ENCODE data around the gene TNXB.
"Not testable (repeated sequence)": the region's sequence is repeated elsewhere in the genome, so short reads cannot be mapped to it uniquely, and the experiment has no call there.

The TNXB gene

GRCh38 chr6:32037598-32038524 is 71.3 kb downstream of the TNXB start, which contains the start of gene CYP21A2:
TSS of gene CYP21A2 (plus strand) at chr6:32038415. CDS start at chr6:32038423, 8 bp downstream.
- not testable (repeated sequence) for H3K4me3 Mint-ChIP-seq; H3K27ac Mint-ChIP-seq; H3K4me1 Mint-ChIP-seq; H3K27me3 Mint-ChIP-seq (ENCODE audit: low read depth, poor library complexity); H3K9me3 Mint-ChIP-seq; DNase-seq; H3K36me3 Mint-ChIP-seq (ENCODE audit: low read depth)

DNA sequence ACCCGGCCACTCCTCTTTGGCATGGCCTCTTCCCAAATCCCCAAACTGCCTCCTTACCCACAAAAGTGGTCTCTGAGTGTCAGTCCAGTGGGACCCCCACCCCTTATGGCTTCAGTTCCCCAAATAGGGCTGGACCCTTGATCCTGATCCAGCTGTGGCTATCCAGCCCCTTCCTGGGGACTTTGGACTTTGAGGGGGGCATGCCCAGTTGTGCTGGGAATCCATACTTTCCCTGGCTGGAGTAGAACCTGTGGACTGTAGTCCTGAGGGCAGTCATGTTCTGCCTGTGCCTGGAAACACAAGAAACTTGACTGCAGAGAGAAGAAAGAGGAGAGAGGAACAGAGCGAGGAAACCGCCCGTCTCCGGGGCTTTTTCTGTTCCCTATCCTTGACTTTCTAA is 72.0 kb downstream of the TNXB start:
- H3K36me3 Mint-ChIP-seq (ENCODE audit: low read depth); H3K4me3 Mint-ChIP-seq; H3K27me3 Mint-ChIP-seq (ENCODE audit: low read depth, poor library complexity); H3K9me3 Mint-ChIP-seq; H3K4me1 Mint-ChIP-seq; DNase-seq; H3K27ac Mint-ChIP-seq: not testable (repeated sequence)

GRCh38 chr6:32035283-32036013 is 73.7 kb downstream of the TNXB start:
- not testable (repeated sequence) for H3K27me3 Mint-ChIP-seq (ENCODE audit: low read depth, poor library complexity); H3K27ac Mint-ChIP-seq; H3K4me1 Mint-ChIP-seq; H3K4me3 Mint-ChIP-seq; H3K9me3 Mint-ChIP-seq; H3K36me3 Mint-ChIP-seq (ENCODE audit: low read depth); DNase-seq

- not testable (repeated sequence) for H3K27ac Mint-ChIP-seq; DNase-seq; H3K4me3 Mint-ChIP-seq; H3K4me1 Mint-ChIP-seq; H3K9me3 Mint-ChIP-seq; H3K27me3 Mint-ChIP-seq (ENCODE audit: low read depth, poor library complexity); H3K36me3 Mint-ChIP-seq (ENCODE audit: low read depth)
These were observed 79.6 kb downstream of the TNXB start for GRCh38 chr6:32029553-32029952.

- H3K4me3 Mint-ChIP-seq; H3K27me3 Mint-ChIP-seq (ENCODE audit: low read depth, poor library complexity); H3K27ac Mint-ChIP-seq: not testable (repeated sequence)
These were observed 80.5 kb downstream of the TNXB start for GRCh38 chr6:32028631-32029030.

DNA sequence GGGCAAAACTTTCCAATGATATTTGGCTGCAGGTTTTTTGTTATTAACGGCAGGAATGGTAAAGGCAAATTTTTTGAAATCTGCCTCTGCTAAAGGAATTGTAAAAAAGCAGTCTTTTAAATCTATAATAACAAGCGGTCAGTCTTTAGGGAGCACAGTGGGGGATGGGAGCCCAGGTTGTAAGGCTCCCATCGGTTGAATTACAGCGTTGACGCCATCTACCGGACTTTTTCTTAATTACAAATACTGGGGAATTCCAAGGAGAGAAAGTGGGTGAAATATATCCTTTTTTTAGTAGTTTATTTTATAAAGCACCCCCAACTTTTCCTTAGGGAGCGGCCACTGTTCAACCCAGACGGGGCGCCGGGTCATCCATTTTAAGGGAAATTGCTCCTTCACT is 87.0 kb downstream of the TNXB start:
- H3K4me3 Mint-ChIP-seq; H3K27ac Mint-ChIP-seq; H3K27me3 Mint-ChIP-seq (ENCODE audit: low read depth, poor library complexity); DNase-seq; H3K4me1 Mint-ChIP-seq; H3K36me3 Mint-ChIP-seq (ENCODE audit: low read depth); H3K9me3 Mint-ChIP-seq: not testable (repeated sequence)

More at GRCh38 chr6:32028631-32029030, 80.5 kb downstream of the TNXB start:
- H3K36me3 Mint-ChIP-seq (ENCODE audit: low read depth); H3K9me3 Mint-ChIP-seq; H3K4me1 Mint-ChIP-seq; DNase-seq: not testable (repeated sequence)

GRCh38 chr6:32014547-32014946 is 94.6 kb downstream of the TNXB start, which contains the start of gene C4B:
TSS of gene C4B (plus strand) at chr6:32014795. CDS start at chr6:32014846, 51 bp downstream.
- DNase-seq; H3K36me3 Mint-ChIP-seq (ENCODE audit: low read depth); H3K4me1 Mint-ChIP-seq; H3K4me3 Mint-ChIP-seq; H3K27ac Mint-ChIP-seq; H3K9me3 Mint-ChIP-seq; H3K27me3 Mint-ChIP-seq (ENCODE audit: low read depth, poor library complexity): not testable (repeated sequence)

- DNase-seq; H3K4me1 Mint-ChIP-seq; H3K27ac Mint-ChIP-seq; H3K36me3 Mint-ChIP-seq (ENCODE audit: low read depth); H3K27me3 Mint-ChIP-seq (ENCODE audit: low read depth, poor library complexity); H3K9me3 Mint-ChIP-seq; H3K4me3 Mint-ChIP-seq: not testable (repeated sequence)
These were observed 95.4 kb downstream of the TNXB start for GRCh38 chr6:32013738-32014137.

DNA sequence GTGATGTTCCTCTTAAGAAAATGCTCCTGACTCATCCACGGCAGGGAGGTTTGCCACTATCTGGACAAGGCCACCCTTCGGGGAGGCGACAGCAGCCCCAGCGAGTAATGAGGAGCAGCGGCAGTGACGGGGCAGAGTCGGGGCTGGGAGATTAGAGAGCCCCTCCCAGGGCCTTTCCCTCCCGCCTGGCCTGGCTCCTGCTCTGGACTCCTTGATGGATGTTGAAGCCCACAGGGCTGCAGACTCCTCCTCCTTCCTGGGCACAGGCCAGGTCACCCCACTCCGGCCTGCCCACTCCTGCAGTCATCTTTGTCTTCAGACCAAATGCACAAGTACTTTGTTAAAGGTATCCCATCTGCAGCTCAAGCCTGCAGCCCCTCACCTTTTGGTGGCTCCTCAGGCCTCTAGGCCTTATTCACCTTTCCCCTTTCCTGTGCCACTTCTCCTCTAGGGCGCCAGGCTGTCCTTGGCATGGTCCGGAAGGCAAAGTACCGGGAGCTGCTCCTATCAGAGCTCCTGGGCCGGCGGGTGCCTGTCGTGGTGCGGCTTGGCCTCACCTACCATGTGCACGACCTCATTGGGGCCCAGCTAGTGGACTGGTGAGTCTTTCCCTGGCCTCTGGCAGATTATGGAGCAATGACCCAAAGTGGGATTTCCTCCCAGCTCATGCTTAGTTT is 96.1 kb downstream of the TNXB start:
- not testable (repeated sequence) for H3K27me3 Mint-ChIP-seq (ENCODE audit: low read depth, poor library complexity); DNase-seq; H3K4me1 Mint-ChIP-seq; H3K9me3 Mint-ChIP-seq; H3K4me3 Mint-ChIP-seq; H3K27ac Mint-ChIP-seq; H3K36me3 Mint-ChIP-seq (ENCODE audit: low read depth)

DNA sequence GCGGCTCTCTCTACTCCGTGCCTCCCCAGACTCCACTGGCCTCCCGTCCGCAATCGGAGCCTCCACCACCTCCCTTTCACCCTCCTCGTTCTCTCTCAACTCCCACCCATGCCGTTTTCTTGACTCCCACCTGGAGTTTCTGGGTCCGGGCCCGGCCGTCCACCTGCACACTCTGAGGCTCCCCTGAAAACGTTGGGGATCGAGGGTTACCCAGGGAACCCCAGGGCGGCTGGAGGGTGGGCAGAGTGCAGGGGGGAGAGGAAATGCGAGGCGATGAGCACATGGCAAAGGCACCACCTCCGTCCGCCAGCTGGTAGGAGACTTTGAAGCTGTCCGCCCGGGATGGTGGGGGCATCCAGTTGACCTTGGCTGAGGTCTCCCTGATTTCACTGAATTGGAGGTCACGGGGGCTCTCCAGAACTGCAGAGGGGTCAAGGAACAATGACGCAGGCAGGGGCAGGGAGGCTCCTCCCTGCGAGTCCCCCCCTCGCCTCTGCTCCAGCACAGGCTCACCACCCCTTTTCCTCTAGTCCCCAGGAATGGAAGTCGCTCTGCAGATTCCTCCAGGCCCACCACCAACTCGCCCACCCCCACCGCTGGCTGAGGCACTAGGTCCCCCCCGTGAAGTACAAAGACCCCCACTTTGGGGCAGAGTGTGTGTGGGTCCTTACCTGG is 98.1 kb downstream of the TNXB start:
- H3K4me3 Mint-ChIP-seq; H3K36me3 Mint-ChIP-seq (ENCODE audit: low read depth); DNase-seq; H3K9me3 Mint-ChIP-seq; H3K4me1 Mint-ChIP-seq; H3K27ac Mint-ChIP-seq; H3K27me3 Mint-ChIP-seq (ENCODE audit: low read depth, poor library complexity): not testable (repeated sequence)

DNA sequence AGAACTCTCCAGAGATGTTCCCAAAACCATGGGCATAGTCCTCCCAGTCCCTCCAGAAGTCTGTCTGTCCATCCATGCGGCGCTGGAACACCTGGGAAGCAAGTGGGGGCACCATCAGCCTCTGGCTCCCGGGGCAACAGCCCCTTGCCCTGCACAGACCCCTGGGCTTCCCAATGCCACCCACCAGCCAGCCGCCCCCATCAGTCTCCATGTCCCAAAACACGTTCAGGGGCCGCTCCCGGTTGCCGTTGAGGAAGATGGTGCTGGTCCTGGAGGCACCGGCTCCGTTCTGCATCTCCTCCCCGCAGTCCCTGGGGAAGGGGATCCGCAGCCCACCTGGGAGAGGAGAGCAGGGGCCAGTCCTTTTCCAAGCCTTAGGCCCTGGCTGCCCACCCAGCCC is 99.6 kb downstream of the TNXB start:
- H3K4me3 Mint-ChIP-seq; DNase-seq; H3K36me3 Mint-ChIP-seq (ENCODE audit: low read depth); H3K27ac Mint-ChIP-seq; H3K9me3 Mint-ChIP-seq; H3K27me3 Mint-ChIP-seq (ENCODE audit: low read depth, poor library complexity); H3K4me1 Mint-ChIP-seq: not testable (repeated sequence)

DNA sequence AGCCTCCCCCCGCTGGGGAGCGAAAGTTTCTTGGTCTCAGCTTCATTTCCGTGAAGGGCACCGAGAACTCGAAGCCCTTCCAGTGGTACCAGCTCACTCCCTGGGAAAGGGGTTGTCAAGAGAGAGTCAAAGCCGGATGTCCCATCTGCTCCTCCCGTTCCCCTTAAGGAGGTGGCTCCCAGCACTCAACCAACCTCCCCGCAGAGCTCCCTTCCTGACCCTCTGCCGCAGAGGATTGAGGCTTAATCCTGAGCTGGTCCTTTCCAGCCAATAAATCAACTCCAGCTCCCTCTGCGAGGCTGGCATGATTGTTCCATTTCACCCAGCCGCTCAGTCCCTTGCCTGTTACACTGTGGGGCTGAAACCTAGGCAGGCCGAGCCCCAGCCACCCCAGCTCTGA is 100.5 kb downstream of the TNXB start:
- not testable (repeated sequence) for H3K9me3 Mint-ChIP-seq, H3K4me3 Mint-ChIP-seq

DNA sequence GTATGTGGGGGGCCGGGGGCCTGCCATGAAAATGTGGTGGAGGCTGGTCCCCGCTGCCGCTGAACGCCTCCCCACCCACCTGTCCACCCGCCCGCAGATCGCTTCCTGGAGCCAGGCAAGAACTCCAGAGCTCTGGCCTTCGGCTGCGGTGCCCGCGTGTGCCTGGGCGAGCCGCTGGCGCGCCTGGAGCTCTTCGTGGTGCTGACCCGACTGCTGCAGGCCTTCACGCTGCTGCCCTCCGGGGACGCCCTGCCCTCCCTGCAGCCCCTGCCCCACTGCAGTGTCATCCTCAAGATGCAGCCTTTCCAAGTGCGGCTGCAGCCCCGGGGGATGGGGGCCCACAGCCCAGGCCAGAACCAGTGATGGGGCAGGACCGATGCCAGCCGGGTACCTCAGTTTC is 101.1 kb downstream of the TNXB start:
- not testable (repeated sequence) for H3K9me3 Mint-ChIP-seq; H3K27me3 Mint-ChIP-seq (ENCODE audit: low read depth, poor library complexity); H3K4me3 Mint-ChIP-seq; H3K36me3 Mint-ChIP-seq (ENCODE audit: low read depth); H3K27ac Mint-ChIP-seq; DNase-seq; H3K4me1 Mint-ChIP-seq

More for the DNA sequence above, 100.5 kb downstream of the TNXB start:
- not testable (repeated sequence) for H3K27ac Mint-ChIP-seq; H3K4me1 Mint-ChIP-seq; H3K27me3 Mint-ChIP-seq (ENCODE audit: low read depth, poor library complexity); DNase-seq; H3K36me3 Mint-ChIP-seq (ENCODE audit: low read depth)

DNA sequence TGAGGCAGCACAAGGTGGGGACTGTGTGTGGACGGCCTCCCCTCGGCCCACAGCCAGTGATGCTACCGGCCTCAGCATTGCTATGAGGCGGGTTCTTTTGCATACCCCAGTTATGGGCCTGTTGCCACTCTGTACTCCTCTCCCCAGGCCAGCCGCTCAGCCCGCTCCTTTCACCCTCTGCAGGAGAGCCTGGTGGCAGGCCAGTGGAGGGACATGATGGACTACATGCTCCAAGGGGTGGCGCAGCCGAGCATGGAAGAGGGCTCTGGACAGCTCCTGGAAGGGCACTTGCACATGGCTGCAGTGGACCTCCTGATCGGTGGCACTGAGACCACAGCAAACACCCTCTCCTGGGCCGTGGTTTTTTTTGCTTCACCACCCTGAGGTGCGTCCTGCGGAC is 102.1 kb downstream of the TNXB start:
- H3K9me3 Mint-ChIP-seq; H3K27ac Mint-ChIP-seq; H3K27me3 Mint-ChIP-seq (ENCODE audit: low read depth, poor library complexity); H3K4me1 Mint-ChIP-seq; H3K4me3 Mint-ChIP-seq; DNase-seq; H3K36me3 Mint-ChIP-seq (ENCODE audit: low read depth): not testable (repeated sequence)

All from nephron progenitor cell (in vitro differentiated cells).